GM12872 (cell line): Measurements from ENCODE around the gene SLC14A1.

Source experiments
- CTCF ChIP-seq: IDR thresholded peaks from 3 replicates; pipeline ENCODE4 v1.5.1; 2011; ENCODE audit warnings: low read depth, mild to moderate bottlenecking, low read length, moderate library complexity; ENCODE audit not compliant: insufficient read depth

SLC14A1 gene

GRCh38 chr18:45723567-45724355, at the start of gene SLC14A1:
Gene SLC14A1, plus strand, starts transcription at chr18:45724181. Its CDS starts 6,140 bp downstream, at chr18:45730321.
- no peak for TF ChIP-seq CTCF

- TF ChIP-seq CTCF = no peak
These were observed 46.6 kb upstream of the SLC14A1 start for GRCh38 chr18:45677276-45677807.

- TF ChIP-seq CTCF = no peak
These were observed 45.5 kb upstream of the SLC14A1 start for GRCh38 chr18:45678441-45678840.

- no peak for TF ChIP-seq CTCF
These were observed 45.1 kb upstream of the SLC14A1 start for GRCh38 chr18:45678850-45679249.

GRCh38 chr18:45680066-45680690, 43.8 kb upstream of the SLC14A1 start:
- TF ChIP-seq CTCF = no peak

- TF ChIP-seq CTCF = no peak
These were observed 41.8 kb upstream of the SLC14A1 start for GRCh38 chr18:45682181-45682580.

GRCh38 chr18:45684341-45685115, 39.5 kb upstream of the SLC14A1 start:
- TF ChIP-seq CTCF = no peak
